NCI-H187 treated with DMSO at 0.1 percent for 48 hours (cell line): ENCODE results near the gene LGALS12.

Experiments
- DNase-seq: peaks from one replicate; lab custom pipeline; 2025; lab: John Stamatoyannopoulos, UW

LGALS12 gene

GRCh38 chr11:63505857-63506528, at the start of gene LGALS12:
Gene LGALS12, plus strand, starts transcription at chr11:63506084. Its CDS starts 375 bp downstream, at chr11:63506459.
- DNase-seq, result no peak

- no peak for DNase-seq
Measured at GRCh38 chr11:63459586-63459985, 46.3 kb upstream of the LGALS12 start.

- DNase-seq, result no peak
Measured at GRCh38 chr11:63462137-63462536, 43.7 kb upstream of the LGALS12 start.

GRCh38 chr11:63470311-63470710, 35.6 kb upstream of the LGALS12 start:
- no peak for DNase-seq

GRCh38 chr11:63472372-63472771, 33.5 kb upstream of the LGALS12 start:
- DNase-seq, result no peak

GRCh38 chr11:63476618-63477017, 29.3 kb upstream of the LGALS12 start:
- DNase-seq, result no peak

- DNase-seq, result peak; percentile 28
Measured at GRCh38 chr11:63478896-63479295, 27.0 kb upstream of the LGALS12 start.

- no peak for DNase-seq
Measured at GRCh38 chr11:63480039-63480438, 25.8 kb upstream of the LGALS12 start.

- no peak for DNase-seq
Measured at GRCh38 chr11:63485777-63486176, 20.1 kb upstream of the LGALS12 start.

- no peak for DNase-seq
Measured at GRCh38 chr11:63488789-63489188, 17.1 kb upstream of the LGALS12 start.

- DNase-seq, result no peak
Measured at GRCh38 chr11:63489879-63490278, 16.0 kb upstream of the LGALS12 start.

- no peak for DNase-seq
Measured at GRCh38 chr11:63490551-63491239, 15.2 kb upstream of the LGALS12 start, which contains the start of gene PLAAT5. Gene PLAAT5, minus strand, starts transcription at chr11:63491167. Its CDS starts 133 bp downstream, at chr11:63491034.

GRCh38 chr11:63491240-63491587, 14.7 kb upstream of the LGALS12 start:
- no peak for DNase-seq

- no peak for DNase-seq
Measured at GRCh38 chr11:63491636-63492372, 14.1 kb upstream of the LGALS12 start.

GRCh38 chr11:63492441-63492840, 13.4 kb upstream of the LGALS12 start:
- DNase-seq, result no peak

GRCh38 chr11:63493127-63493526, 12.8 kb upstream of the LGALS12 start:
- DNase-seq, result no peak

- no peak for DNase-seq
Measured at GRCh38 chr11:63494975-63495374, 10.9 kb upstream of the LGALS12 start.

GRCh38 chr11:63499874-63500273, 6.0 kb upstream of the LGALS12 start:
- no peak for DNase-seq

- no peak for DNase-seq
Measured at GRCh38 chr11:63501236-63501635, 4.6 kb upstream of the LGALS12 start.

GRCh38 chr11:63502252-63502820, 3.5 kb upstream of the LGALS12 start:
- no peak for DNase-seq

- no peak for DNase-seq
Measured at GRCh38 chr11:63503492-63503891, 2.4 kb upstream of the LGALS12 start.

- DNase-seq, result no peak
Measured at GRCh38 chr11:63504054-63504453, 1.8 kb upstream of the LGALS12 start.
